ENCODE measurements around the gene PAK4.

The PAK4 gene

GRCh38 chr19:39186391-39186790 is 60.8 kb downstream of the PAK4 start:
- no peak for DNase-seq

- no peak for DNase-seq
Measured at GRCh38 chr19:39187552-39187943, 62.0 kb downstream of the PAK4 start.

- no peak for DNase-seq
Measured at GRCh38 chr19:39188960-39189359, 63.4 kb downstream of the PAK4 start.

DNA sequence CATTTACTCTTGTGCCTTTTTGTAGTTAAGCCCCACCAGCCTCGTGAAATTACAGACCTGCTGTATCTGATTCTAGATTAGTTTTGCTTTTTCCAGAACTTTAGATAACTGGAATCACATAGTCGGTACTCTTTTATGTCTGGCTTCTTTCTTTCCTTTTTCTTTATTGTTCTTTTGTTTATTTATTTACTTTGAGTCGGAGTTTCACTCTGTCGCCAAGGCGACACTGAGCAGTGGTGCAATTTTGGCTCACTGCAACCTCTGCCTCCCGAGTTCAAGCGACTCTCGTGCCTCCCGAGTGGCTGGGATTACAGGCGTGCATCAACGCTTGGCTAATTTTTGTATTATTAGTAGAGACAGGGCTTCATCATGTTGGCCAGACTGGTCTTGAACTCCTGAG is 65.2 kb downstream of the PAK4 start:
- no peak for DNase-seq

- DNase-seq: no peak
Measured at GRCh38 chr19:39192846-39193245, 67.3 kb downstream of the PAK4 start.

DNA sequence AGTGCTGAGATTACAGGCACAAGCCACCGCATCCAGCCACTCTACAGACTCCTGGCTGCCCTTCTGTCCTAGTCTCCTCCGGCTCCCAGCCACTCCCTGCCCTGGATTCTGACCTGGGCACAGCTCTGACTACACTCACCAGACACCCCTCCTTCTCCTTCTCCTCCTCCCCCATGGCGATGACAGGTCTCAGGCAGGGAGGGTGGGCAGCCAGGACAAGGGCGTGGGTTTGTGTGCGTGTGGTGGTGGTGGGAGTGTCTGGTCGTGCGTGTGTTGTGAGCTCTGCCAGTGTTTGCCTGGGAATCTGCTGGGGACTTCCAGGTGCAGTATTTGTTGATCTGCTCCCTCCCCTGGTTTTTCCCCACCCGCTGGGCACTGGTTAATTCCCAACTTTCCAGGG is 68.2 kb downstream of the PAK4 start:
- no peak for DNase-seq

DNA sequence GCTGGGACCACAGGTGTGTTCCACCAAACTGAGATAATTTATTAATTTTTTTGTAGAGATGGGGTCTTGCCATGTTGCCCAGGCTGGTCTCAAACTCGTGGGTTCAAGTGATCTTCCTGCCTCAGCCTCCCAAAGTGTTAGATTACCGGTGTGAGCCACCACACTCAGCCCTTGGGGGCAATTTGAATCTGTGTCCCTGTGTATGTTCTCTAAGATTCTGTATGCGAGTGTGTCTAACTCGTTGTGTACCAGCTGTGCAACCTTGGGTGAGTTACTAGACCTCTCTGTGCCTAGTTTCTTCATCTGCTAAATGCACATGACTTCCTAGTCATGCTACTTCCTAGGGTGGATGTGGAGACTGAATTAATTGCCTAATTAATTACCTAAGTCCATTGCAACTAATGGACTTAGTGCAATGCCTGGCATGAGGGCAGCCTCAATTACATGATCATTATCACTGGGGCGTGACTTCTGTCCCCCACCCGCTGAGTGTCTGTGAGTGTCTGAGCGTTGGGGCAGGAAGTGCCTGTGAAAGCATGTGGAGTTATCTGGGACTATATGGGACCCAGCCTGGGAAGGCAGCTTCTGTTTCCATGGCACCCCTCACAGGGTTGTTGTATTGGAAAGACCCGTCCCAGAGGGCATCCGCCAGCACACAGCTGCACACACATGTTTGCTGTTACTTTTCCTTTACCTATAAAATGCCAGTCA is 69.4 kb downstream of the PAK4 start:
- DNase-seq: no peak

- no peak for DNase-seq
Measured at GRCh38 chr19:39195755-39196154, 70.2 kb downstream of the PAK4 start.

GRCh38 chr19:39196320-39196719 is 70.7 kb downstream of the PAK4 start:
- no peak for DNase-seq

GRCh38 chr19:39196860-39197562 is 71.4 kb downstream of the PAK4 start, which contains the start of gene NCCRP1:
NCCRP1 (plus strand) TSS chr19:39196964; CDS start chr19:39196983, 19 bp downstream.
- no peak for DNase-seq

DNA sequence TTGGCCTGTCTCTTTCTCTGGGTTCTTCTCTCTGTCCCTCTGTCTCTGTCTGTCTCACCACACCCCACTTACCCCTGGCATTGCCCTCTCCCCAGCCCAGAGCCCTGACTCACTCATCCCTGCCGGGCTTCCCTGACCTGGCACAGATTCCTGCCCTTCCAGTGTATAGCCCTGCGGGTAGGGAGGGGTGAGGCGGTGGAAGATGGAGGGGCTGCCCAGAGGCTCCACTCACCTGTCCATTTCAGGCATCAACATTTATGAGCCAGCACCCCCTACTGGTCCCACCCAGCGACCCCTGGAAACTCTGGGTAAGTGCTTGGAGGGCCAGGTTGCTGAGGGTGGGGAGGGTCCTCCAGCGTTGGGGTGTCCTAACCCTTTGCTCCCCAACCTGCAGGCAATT is 72.2 kb downstream of the PAK4 start:
- DNase-seq: no peak

GRCh38 chr19:39199025-39199424 is 73.4 kb downstream of the PAK4 start:
- no peak for DNase-seq

DNA sequence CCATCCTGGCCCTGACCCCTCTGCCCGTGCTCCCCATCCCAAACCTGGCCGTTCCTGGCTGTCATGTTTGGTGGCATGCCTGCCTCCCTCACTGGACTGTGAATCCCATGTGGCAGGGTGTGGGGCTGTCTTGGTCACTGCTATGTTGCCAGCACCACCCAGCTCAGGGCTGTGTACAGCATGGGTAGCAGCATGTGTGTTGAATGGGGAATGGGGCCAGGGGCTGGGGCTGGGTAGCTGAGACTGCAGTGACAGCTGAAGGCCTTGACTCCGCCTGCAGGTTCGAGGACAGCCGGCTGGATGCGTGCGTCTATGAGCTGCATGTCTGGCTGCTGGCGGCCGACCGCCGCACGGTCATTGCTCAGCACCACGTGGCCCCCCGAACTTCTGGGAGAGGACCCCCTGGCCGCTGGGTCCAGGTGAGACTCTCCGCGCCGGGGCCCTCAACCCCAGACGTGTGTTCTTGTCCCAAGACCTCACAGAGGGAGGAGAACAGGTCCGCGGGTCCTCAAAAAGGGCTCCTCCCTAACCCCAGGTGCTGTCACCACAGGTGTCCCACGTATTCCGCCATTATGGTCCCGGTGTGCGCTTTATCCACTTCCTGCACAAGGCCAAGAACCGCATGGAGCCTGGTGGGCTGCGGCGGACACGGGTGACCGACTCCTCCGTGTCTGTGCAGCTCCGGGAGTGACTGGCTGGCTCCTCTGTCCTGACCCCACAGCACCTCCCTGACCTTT is 74.6 kb downstream of the PAK4 start:
- DNase-seq: no peak

DNA sequence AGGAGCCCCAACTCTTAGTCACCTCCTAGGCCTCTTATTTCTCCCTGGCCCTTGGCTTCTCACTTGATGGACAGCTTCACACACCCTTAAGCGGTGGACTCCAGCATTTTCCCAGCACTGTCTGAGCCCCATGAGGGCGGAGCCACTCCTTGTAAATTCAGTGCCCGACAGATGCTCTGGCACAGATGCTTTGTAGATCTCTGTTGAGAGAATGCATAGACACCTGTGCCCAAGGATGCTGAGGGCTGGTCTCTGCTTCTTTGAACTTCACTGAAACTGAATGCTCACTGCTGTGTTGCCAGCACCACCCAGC is 75.2 kb downstream of the PAK4 start:
- no peak for DNase-seq

- DNase-seq: no peak
Measured at GRCh38 chr19:39202998-39203355, 77.4 kb downstream of the PAK4 start.

GRCh38 chr19:39203372-39204341 is 78.1 kb downstream of the PAK4 start, which contains the start of gene SYCN:
SYCN (minus strand) TSS chr19:39204263; CDS start chr19:39204254, 9 bp downstream.
- no peak for DNase-seq

DNA sequence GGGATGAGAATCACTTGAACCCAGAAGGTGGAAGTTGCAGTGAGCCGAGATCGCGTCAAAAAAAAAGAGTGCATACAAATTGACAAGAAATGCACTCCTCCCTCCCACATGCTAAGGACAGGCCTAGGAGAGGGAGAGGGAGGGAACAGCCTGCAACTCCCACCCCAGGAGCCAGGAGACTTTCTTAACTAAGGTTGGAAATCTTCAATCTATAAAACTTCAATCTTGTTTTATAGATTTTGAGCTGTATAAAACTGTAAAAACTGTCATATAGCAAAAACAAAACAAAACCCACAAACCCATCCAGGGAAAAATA is 79.8 kb downstream of the PAK4 start:
- no peak for DNase-seq

DNA sequence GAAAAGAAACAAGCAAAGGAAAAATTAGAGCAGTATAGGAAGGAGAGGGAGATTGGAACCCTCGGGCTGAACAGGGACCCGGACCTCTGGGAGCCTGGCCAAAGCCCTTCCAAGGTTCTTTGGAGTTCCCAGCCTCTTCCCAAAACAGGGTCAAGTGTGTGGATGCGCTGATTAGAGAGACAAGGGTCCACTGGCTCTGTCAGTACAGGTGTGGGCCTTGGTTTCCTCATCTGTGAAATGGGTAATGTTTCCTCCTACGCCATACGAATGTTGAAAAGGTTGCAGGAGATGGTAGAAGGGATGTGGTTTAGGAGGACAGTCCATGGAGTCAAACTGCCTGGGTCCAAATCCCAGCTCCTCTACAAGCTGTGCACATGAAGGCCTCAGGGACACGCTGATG is 80.5 kb downstream of the PAK4 start:
- no peak for DNase-seq

DNA sequence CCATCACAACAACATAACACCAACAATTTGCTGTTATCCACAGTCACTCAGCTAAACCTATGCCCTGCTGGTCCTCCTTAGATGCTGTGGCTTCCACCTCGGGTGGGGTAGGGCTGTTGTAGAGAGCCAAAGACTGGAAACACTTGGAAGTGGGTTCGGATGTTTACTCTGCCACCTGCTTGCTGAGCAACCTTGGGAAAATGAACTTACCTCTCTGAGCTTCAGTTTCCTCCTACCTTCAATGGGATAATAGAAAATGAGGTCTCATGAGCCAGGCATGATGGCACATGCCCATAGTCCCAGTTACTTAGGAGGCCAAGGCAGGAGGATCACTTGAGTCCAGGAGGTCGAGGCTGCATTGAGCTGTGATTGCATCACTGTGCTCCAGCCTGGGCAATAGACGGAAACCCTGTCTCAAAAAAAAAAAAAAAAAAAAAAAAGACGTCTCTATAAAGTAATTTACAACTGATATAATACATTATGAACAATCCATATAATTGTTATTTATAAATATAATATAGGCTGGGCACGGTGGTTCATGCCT is 81.8 kb downstream of the PAK4 start:
- no peak for DNase-seq

DNA sequence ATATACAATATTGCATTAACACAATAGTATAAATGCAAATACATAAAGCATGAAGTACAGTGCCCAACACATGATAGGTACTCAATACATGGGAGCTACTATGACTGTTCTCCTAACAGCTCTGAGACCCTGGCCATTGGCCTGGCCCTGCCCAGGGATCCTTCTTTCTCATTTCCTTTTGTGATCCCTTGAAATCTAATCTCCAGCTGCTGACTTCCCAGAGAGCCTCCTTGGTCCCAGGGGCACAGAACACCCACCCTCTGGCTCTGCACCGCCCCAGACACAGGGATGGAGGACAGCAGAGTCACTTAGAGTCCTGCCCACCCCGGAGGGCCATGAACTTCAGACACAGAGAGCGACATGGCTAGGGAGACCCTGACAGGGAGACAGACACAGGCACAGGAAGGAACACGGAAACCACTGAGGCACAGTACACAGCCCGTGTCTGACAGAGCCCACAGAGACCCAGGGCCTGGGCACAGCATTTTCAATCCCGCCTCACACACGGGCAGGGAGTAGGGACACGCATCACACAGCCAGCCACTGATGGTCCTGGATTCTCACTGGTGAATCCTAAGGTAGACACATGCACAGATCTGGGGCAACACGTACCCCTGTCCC is 82.7 kb downstream of the PAK4 start:
- no peak for DNase-seq

GRCh38 chr19:39209196-39209595 is 83.6 kb downstream of the PAK4 start:
- no peak for DNase-seq

DNA sequence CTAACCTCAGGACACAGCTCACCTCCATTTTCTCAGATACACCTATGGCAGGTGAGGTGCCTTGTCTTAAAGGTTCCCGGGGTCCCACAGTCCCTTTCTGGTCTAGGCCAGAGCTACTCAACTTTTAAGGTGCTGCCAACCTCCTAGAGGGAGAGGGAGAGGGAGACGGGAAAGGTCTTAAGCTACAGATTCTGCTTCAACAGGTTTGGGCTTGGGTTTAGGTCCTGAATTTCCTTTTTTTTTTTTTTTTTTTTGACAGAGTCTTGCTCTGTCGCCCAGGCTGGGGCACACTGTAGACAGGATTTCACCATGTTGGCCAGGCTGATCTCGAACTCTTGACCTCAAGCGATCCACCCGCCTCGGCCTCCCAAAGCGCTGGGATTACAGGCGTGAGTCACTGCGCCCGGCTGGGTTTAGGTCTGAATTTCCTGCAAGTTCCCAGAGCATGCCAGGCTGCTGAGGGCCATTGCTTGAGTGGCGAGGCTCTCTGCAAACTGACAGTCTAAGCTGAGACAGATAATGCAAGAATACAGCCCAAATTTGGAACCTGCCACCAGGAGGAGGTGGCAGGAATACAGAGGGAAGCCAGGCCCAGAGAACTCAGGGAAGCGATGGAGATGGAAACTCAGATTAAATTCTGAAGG is 86.3 kb downstream of the PAK4 start:
- no peak for DNase-seq

Data from NCI-H510A (cell line).